Midbrain (tissue), 1 donor: ENCODE results near the gene BCL11A.

Experiments used
- DNase-seq: peaks from one replicate; lab custom pipeline; 2025; lab: John Stamatoyannopoulos, UW

Gene BCL11A

DNA sequence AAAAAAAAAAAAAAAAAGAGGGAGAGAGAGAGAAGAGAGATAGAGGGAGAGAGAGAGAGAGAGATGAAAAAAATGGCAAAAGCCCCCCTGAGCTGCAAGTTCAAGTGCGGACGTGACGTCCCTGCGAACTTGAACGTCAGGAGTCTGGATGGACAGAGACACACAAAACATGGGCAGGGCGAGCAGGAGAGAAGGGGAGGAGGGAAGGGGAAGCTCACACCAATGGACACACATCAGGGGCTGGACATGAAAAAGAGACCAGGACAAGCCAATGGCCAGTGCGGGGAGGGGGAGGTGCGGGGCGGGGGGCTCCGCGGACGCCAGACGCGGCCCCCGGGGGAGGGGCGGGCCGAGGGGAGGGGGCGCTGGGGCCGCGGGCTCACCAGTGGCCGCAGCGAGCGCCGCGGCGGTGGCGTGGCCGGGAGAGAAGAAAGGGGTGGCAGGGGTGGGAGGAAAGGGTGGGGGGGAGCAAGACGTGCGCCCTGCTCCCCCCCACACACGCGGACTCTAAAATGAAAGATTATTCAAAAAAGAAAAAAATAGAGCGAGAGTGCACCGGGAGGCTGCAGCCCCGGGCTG is at the start of gene BCL11A:
TSS of gene BCL11A (minus strand) at position 160 of the 579 bp plus-strand sequence. CDS start 384 bp downstream, outside the sequence.
- no peak for DNase-seq

DNA sequence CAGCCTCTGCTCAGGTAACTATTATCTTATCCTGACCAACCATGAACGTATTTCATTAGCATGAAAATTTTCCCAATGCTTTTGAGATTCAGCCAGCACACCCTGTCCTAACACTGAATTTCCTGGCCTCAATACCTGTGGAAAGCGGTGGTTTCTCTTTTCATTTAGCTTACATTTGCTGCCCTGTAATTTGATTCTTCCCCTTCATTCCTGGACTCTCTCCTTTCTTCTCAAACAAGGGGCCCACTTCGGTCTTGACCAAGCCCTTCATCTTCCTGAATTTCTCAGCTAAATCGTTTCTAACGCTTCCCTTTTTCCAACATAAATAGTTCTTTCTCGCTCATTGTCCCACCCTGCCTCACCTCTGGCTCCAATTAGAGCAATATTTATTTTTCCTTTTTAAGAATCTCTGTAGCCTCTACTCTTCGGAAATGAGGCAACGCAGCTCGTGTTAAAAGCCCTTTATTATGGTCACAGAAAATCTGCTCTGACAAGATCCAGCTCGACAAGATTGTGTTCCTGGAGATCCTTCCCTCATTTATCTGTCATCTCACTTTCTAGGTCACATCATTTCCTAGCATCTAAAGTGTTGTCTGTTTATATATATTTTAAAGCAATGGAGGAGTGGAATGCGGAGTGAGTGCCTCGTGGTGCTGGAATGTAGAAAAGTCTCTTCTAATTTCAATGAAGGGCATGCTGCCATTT is 49.5 kb upstream of the BCL11A start:
- no peak for DNase-seq

DNA sequence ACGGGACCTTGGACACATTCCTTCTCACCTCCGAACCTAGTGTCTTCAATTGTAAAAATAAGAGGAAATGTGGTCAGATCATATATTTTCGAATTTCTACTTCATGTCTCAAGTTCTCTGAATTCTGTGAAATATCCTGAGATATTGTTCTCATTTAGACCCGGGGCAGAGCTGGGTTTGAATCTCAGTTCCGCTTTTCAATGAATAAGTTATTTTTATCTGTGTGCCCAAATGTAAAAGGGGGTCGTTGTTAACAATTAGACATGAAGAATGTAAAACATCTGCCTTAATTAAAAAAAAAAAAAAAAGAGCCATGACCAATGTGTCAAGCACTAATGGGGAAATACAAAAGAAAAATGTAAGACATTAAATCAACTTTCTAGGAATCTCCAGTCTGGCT is 48.9 kb upstream of the BCL11A start:
- no peak for DNase-seq

DNA sequence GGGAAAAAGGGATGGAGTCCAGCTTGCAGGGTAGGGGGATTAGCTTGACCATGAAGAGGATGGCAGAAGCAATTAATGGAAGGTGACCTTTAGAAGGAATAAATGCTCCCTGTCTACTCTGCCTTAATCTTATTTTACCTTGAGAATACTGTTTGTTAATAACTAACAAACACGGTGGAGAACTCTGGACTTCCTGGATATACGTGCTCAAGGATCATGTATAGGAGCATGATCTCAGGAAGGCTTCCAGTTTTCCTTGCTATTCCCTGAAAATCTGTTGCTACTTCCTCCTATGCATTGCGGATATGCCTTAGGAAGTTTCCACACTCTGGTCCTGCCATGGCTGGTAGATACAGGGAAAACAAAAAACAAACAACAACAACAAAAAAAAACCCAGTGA is 44.8 kb upstream of the BCL11A start:
- DNase-seq: no peak

DNA sequence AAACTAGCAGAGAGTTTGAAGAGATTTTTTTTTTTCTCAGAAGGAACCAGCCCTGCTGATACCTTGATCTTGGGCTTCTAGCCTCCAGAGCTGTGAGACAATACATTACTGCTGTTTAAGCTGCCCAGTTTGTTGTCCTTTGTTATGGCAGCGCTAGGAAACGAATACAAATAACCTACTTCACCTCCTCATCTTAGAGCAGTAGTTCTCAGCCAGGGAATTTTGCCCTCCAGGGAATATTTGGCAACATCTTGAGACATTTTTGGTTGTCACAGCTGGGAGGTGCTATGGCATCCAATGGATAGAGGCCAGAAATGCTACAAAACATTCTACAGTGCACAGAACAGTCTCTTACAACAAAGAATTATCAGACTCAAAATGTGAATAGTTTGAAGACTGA is 43.9 kb upstream of the BCL11A start:
- DNase-seq: no peak

DNA sequence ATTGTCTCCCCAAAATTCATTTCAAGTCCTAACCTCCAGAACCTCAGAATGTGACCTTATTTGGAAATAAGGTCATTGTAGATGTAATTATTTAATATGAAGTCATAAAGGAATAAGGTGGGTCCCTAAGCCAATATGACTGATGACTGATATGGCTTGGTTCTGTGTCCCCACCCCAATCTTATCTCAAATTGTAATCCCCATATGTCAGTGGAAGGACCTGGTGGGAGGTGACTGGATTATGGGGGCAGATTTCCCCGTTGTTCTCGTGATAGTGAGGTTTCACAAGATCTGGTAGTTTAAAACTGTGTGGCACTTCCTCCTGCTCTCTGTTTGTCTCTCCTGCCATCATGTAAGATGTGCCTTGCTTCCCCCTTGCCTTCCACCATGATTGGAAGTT is 43.0 kb upstream of the BCL11A start:
- no peak for DNase-seq

DNA sequence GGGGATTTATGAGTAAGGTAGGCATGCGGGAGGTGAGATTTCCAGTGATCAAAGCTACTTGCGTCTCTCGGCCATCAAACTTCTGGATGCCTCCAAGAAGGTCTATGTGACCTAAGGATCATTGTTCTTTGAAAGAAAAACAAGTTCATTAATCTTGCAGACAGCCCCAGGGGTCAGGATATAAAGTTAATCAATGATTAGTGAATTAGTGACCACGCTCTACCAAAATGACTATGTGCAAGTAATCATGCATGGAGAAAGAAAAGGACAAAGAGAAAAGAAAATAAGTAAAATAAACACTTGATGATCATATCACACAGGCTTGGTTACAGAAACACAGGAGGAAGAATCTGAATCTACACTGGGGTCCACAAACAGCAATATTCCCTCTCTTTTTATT is 42.5 kb upstream of the BCL11A start:
- no peak for DNase-seq

DNA sequence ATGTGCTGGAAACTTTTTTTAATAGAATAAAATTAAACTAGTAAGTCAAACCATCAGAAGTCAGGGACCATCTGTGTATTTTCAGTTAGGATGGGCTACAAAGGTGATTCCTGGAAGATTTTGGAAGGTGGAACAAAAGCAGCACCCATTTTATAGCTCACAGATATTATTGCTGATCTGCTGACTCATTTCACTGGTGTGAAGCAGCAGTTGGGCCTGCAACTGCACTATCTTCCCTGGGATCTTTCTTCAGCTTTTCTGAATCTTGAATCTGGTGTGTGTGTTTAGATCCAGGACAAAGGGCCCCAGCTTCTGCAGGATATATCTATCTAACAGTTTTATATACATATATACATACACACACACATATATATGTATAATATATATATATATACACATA is 35.6 kb upstream of the BCL11A start:
- DNase-seq: no peak

DNA sequence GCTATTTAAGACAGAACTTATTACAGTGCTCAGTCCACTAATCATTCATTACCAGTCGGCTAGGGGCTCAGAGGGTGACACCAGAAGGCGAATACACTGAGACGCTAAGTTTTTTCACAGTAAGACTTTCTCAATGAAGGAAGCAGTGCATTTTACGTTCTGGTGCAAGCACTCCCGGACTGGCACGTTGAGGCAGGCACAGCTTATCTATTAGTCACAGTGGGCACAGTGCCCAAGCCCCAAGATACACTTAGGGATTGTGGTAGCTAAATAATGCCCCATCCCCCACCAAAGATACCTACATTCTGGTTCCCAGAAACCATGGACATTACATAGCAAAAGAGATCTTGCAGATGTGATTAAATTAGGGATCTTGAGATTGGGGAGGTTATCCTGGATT is 32.6 kb upstream of the BCL11A start:
- DNase-seq: no peak

DNA sequence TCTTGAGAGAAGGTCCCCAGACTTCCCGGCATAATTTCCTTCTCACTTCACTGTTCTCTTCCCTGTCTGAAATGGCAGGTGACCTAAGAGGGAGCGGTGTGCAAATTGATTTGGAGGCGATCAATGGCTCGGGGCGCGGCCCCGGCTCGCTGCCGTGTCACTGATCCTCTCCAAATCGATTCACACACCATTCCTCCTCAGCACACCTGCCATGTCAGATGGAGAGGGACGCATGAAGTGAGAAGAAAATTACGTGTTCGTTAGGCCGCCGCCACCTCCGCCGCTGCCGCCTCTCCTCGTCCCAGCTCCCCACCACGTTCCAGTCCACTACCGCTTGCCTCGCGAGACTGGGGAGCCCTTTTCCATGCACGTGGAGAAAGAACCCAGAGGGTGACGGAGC is 31.8 kb upstream of the BCL11A start:
- no peak for DNase-seq

DNA sequence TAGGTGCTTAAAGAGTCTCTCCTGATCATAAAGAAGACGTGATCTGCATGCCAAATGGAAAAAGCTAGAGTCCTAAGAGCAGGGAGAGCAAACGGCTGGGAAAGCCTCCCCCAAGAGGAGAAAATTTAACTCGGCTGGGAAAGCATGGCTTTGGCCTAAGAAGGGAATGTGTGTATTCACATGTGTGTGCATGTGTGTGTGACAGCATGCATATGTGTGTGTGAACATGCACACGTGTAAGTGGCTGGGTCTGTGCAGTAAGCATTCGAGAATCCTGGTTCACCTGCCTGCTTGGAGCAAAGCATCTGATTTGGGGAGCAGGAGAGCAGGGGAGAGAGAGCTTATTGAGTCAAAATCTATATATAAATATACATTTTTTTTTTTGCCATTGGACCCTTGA is 30.1 kb upstream of the BCL11A start:
- no peak for DNase-seq

DNA sequence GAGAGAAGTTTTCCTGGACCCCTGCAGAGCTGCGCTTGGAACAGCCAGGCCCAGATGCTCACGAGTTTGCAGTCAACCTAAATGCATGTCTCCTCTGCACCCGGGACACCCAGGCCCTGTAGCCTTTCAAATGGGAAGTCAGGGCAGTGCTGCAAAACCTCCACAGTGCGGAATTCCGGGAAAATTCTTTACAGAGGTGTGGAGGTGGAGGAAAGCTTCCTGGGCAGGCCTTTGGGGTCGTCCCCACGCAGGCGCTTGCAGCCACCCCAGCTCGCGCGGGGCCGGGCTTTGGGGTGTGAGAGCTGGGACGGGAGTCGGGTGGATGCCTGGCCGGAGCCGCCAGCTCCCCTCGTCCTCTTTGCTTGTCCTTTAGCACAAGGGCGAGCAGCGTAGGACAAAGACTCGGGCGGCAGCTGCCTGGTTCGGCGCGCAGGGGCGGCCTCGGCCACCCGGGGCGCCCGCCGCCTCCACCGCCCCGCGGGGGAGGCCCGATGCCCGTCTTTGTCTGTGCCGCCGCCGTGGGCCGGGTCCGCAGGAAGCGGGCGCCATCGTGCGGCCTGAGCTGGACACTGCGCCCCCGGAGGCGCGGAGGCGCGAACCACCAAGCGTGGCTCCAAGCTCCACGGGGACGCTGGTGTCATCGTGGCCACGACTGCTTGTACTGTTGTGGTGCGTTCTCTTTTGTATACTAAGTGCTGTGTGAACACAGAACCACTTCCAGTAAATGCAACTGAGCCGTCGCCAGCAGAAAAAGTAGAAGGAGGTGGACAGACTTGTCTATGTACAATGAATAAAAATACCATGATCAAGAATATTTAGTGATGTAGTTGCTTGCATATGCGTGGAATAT is 28.2 kb upstream of the BCL11A start:
- DNase-seq: peak; percentile 73

DNA sequence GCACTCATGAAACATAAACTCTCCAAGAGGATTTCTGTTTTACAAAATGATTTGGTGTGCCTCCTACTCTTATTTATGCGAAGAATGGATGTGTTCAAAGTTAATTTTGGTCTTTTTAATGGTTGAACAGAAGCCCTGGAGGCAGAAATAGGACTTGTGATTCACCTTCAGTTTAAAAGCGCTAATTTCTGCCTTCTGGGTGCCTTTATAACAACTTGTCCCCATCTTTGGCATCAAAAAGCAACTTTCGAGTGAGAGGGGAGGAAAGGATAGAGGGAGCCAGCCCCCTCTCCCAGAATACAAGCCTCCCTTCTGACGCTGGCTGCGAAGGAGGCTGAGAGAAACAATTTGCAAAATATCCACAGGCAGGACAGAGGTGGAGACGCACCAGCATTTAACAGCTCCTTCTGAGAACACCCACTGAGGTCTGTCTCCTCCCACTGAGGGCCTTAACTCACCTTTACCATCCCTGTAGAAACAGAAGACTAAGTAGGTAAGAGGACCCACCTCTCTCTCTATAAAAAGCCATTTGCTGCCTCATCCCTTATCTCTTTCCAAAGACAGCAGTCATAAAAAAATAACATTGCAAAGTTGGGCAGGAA is 24.3 kb upstream of the BCL11A start:
- no peak for DNase-seq

DNA sequence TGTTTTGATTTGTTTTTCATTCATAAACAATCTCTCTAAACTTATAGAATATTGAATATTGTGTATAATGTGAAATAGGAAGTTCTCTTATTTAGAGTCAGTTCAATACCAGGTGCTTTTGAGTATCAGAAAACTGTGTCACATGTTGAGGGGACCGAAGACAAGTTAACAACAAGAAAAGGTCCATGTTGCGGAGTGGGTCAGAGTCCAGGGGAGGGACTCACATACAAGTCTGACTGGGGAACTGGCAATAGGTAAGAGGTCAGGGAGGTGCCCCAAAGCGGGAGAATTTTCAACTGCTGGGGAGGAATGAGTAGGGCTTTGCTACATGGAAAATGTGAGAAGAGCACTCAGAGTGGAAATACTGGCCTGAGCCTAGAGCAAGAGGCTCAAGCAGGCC is 19.8 kb upstream of the BCL11A start:
- no peak for DNase-seq

DNA sequence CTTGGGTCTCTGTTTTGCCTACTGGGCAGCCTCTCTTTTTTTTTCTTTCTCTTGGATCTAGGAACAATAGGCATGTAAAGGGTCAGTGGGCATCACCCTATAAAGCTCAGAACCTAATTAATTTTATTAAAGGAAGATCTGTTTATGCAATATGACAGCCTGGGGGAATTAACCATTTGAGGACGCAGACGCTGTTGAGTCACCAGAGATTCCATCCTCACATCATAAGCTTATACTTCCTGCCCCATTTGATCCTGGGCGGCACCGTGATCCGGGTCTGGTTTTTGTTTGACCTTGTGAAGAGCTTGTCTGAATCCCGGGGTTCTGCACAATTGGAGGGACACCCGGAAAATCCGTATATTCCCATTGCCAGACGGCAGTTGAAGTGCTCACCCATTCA is 16.8 kb upstream of the BCL11A start:
- no peak for DNase-seq

DNA sequence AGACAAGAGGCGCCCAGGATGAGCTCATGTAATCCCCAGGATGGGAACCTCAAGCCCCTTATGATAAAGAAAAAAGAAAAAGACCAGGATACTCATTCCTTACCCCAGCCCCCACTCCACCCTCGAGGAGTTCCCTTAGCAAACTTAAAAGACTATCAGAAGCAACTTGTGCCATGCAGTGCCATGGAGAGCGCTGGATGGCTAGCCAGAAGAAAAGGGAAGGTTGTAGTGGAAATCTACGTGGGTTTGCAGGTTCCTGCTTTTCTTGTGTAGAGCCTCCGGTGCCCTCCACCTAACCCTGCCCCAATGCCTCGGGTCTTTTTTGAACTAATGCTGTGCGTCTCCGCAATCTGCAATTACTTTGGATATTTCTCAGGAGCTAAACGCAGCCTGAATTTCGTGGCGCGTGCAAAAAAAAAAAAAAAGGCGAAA is 16.2 kb upstream of the BCL11A start:
- DNase-seq: no peak

DNA sequence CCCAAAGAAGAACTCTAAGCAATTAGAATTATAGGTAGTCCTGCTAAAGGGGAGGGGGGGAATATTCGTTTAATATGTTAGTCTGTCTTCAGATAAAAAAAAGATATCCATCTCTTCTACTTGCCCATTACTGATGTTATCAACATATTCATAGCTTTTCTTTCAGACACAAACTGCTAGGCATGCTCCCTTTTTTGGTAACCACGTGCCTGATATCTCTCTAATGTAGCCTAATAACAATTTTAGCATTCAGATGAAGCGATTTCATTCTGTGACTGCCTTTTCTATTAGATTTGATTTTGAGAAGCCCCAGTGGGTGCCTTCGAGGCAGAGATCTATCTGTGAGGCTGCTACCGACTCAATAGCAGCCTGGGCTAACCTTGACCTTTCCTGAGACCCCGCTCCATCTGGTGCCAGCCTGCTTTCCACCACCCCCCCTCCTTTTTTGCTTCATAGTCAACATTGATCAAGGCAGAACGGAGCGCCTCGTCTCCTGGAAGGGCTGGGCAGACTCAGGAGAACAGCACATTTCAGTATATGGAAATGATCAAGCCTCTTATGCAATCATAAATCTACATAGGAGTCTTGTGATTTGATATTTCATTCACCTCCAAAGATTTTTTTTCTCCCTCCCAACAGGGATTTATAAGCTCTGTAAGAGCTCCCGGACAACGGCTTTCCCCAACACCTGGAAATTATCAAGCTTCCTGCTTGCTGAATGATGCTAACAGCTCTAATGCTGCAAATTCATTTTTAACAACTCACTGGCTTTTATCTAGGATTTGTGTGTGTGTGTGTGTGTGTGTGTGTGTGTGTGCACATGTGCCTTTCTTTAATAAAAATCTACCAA is 14.7 kb upstream of the BCL11A start:
- DNase-seq: no peak

DNA sequence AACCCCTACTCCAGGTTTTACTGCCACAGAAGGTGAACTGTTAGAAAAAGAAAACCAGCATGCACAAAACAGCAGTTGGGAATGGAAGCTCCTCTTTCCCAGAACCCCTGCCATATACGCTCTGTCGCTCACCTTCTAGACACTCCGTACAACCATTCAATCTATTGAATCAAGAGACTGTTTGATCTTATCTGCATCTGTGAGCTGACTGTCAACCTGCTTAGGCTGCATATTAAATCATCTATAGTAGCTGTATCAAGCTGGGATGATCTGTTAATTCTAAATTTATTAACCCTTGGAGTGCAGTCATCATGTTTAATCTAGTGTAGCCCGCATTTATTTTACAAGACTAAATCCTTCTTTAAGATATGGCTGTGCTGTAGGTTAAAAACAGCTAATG is 13.6 kb upstream of the BCL11A start:
- no peak for DNase-seq

DNA sequence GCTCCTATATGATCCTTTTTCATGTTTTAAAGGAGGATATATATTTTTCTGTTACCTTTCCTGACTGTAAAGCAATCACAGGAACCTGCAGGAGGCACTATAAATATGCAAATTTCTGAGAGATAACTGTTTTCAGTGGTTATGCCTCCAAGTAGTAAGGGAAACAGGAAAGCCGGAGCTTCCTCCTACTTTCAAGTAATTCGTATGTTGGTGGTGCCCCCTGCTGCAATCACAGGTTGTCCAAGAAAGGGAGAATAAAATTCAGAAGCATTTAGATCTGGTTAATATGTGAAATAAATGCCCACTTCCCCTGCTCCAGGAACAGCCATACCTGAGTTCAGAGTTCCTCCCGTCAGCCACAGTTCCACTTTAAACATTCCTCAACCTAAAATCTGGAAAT is 12.0 kb upstream of the BCL11A start:
- no peak for DNase-seq

DNA sequence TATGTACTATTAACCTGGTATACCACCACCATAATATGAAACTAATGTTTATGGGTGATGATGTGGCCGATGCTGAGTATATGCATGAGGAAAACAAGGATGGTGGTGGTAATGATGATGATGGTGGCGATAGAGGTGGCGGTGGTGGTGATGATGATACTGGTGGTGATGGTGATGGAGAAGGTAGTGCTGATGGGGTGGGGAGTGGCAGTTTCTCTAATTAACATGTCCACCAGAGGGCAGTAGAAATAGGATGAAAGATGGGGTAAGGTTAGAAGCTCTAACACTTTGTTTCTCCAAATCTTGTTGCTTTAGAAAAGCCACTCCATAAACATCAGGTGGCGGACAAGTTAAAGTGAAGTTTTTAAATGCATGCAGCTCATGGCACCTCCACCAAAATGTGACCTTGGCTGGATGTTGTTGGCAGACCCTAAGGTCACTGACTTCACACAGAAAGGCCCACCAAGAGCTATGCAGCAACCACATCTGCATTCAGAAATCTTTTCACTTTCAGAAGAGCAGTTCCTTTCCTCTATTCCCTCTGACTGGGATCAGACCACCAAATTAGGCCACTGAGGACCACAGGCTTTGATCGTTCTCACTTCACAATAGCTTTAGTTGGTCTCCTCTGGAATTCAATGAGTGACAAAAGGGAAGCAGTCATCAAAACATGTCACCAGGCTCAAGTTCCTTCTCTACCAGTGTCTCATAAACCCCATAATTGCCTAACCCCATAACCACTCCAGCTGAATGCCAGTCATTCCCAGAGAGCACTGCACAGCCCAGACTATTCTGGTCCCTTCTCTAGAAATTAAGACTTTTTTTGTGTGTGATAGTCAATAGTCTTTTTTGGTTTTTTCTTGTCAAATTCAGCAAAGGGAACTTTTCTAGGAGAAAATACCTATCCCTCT is 7.5 kb upstream of the BCL11A start:
- peak; percentile 38 for DNase-seq

DNA sequence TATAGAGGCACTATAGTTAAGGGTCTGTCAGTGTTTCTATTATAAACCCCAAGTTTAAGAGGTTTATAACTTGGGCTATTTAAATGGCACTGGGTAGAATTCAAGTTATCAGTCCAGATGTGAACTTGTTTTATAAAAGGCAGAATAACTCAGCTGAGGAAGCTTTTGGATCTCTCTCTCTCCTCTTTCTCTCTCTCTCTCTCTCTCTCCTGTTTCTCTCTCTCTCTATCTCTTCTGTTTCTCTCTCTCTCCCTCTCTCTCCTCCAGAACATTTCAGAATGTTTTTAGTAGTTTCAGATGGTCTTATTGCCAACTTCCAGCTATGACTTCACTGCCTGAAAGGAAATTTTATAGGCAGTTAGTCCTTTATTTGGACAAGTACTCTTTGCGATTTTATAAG is 6.4 kb upstream of the BCL11A start:
- no peak for DNase-seq
